ENCODE results near the gene B4GALNT2. TPM values are rescaled to one million over a fixed set of nuclear protein-coding genes. Genes with fewer than 3 reads are reported as not detected.
A peak's percentile ranks its signal among the peaks of the same experiment; 100 is the strongest.
"Not testable (repeated sequence)": the region's sequence is repeated elsewhere in the genome, so short reads cannot be mapped to it uniquely, and the experiment has no call there.

B4GALNT2 gene, protein sequence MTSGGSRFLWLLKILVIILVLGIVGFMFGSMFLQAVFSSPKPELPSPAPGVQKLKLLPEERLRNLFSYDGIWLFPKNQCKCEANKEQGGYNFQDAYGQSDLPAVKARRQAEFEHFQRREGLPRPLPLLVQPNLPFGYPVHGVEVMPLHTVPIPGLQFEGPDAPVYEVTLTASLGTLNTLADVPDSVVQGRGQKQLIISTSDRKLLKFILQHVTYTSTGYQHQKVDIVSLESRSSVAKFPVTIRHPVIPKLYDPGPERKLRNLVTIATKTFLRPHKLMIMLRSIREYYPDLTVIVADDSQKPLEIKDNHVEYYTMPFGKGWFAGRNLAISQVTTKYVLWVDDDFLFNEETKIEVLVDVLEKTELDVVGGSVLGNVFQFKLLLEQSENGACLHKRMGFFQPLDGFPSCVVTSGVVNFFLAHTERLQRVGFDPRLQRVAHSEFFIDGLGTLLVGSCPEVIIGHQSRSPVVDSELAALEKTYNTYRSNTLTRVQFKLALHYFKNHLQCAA
- 1.2 and 2.2 TPM in 2 replicates for total RNA-seq

DNA sequence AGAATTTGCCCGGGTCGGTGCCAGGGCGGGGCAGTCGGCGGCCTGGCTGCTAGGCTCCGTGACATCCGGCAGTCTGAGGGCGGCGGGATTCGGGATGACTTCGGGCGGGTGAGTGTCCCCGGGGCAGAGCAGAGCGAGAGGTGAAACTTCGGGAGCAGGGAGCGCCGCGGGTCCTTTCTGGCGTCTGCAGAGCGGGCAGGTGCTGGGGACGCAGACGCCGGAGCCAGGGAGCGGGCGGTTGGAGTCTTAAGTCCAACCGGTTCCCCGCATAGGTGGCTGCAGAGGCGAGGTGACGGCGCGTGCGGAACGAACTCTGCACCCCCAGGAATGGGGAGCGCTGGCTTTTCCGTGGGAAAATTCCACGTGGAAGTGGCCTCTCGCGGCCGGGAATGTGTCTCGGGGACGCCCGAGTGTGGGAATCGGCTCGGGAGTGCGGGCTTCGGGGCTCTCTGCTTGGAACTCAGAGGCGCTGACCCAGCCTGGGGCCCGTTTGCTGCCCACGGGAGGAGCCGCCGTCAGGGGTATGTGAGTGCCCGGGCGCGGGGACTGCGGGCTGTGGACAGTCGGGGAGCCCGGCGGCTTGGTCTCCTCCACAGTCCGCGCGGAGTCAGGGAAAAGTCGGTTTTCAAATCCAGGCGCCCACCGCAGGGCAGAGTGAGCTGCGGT, at the start of gene B4GALNT2:
Gene B4GALNT2 (plus strand): TSS at position 71 of the 666 bp plus-strand sequence. CDS start 24 bp downstream, at position 95.
- no peak for DNase-seq (ENCODE audit: low read depth)

- DNase-seq (ENCODE audit: low read depth), result not testable (repeated sequence)
Observed at GRCh38 chr17:49085046-49085445, 47.5 kb upstream of the B4GALNT2 start.

- no peak for DNase-seq (ENCODE audit: low read depth)
Observed at GRCh38 chr17:49085565-49086315, 46.8 kb upstream of the B4GALNT2 start.

GRCh38 chr17:49086316-49086605, 46.3 kb upstream of the B4GALNT2 start:
- no peak for DNase-seq (ENCODE audit: low read depth)

GRCh38 chr17:49086649-49087048, 45.9 kb upstream of the B4GALNT2 start:
- no peak for DNase-seq (ENCODE audit: low read depth)

DNA sequence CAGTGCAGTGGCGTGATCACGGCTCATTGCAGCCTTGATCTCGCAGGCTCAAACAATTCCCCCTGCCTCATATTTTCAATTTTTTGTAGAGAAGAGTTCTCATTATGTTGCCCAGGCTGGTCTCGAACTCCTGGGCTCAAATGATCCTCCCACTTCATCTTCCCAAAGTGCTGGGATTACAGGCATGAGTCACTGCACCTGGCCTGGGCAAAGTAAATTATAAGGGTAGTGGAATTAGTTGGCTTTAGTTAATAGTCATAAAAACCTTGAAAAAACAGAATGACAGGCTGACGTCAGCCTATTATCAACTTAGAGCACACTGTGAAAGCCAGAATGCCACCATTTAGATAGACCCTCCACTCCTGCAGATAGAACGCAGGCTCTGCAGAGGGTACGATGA, 43.5 kb upstream of the B4GALNT2 start:
- DNase-seq (ENCODE audit: low read depth), result no peak

DNA sequence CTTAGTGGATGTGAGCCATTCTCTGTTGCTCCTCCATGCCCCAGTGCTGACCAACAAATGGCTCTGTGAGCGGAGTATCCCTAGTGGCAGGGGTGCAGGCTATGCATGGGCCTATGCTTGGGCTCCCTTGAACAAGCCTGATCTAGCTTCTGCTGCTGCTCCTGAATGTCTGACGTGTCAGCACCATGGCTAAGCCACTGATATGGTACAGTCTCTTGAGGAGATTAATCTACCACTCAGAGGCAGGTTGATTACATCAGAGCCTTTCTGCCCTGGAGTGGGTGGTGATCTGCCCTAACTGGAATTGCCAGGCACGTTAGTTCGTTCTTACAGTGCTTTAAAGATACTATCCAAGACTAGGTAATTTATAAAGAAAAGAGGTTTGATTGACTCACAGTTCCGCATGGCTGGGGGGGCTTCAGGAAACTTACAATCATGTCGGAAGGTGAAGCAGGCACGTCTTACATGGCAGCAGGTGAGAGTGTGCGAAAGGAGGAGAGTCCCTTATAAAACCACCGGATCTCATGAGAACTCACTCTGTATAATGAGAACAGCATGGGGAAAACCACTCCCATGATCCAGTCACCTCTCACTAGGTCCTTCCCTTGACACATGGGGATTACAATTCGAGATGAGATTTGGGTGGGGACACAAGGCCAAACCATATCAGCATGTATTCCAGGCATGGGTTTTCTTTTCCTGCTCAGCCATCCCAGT, 41.5 kb upstream of the B4GALNT2 start:
- no peak for DNase-seq (ENCODE audit: low read depth)

- DNase-seq (ENCODE audit: low read depth), result no peak
Observed at GRCh38 chr17:49093131-49093530, 39.4 kb upstream of the B4GALNT2 start.

GRCh38 chr17:49100601-49101000, 32.0 kb upstream of the B4GALNT2 start:
- DNase-seq (ENCODE audit: low read depth), result no peak

- DNase-seq (ENCODE audit: low read depth), result peak; percentile 57
Observed at GRCh38 chr17:49101054-49101534, 31.5 kb upstream of the B4GALNT2 start.

- DNase-seq (ENCODE audit: low read depth), result not testable (repeated sequence)
Observed at GRCh38 chr17:49103360-49103759, 29.2 kb upstream of the B4GALNT2 start.

DNA sequence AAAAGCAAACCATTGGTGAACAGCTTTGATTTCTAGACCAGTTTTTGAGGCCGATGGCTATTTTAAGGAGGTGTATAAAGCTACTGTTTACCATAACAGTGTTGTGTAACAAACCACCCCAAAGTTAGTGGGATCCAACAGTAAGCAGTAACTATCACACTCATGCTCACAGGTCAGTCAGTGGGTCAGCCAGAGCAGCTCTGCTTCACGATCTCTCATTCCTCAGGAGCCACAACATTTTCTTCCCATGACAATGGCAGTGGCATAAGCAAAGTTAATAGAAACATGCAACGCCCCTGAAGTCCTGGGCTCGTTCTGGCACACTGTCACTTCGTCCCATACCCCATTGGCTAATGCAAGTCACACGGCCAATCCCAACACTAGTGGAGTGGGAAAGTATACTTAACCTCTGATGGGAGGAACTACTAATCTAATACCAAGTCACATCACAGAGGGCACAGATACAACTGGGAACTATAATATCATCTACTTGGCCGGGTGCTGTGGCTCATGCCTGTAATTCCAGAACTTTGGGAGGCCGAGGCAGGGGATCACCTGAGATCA, 28.0 kb upstream of the B4GALNT2 start:
- no peak for DNase-seq (ENCODE audit: low read depth)

- no peak for DNase-seq (ENCODE audit: low read depth)
Observed at GRCh38 chr17:49106321-49107210, 26.0 kb upstream of the B4GALNT2 start.

DNA sequence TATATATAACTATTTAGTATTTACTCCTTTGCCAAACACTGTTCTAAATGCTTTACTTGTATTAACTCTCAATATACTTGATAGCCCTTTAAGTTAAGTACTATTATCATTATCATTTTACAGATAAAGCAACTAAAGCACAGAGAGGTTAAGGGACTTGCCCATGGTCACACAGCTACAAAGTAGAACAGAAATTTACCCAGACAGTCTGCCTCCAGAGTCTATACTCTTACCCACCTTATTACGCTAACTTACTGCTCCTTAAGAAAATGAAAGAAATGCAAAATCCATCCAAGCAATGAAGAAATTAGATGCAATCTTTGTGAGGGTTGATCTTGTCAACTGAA, 25.4 kb upstream of the B4GALNT2 start:
- DNase-seq (ENCODE audit: low read depth), result no peak

DNA sequence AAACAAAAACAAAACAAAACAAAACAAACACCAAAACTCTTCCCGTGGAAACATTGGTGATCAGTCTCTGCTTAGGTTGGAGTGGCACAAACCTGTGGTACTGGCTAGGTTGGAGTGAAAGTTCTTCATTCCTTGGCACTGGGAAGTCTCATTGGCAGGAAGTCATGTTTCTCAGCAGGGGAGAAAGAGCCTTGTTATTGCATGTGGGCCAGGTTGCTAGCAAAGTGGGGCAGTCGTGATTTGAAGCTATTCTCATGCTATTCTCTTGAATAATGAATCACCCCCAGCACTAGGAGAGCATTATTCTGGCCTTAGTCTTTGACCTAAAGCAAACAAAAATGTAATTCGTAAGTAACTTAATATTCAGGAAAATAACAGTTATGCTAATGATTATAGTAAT, 24.3 kb upstream of the B4GALNT2 start:
- DNase-seq (ENCODE audit: low read depth), result peak; percentile 93

GRCh38 chr17:49110509-49110908, 22.1 kb upstream of the B4GALNT2 start:
- peak; percentile 68 for DNase-seq (ENCODE audit: low read depth)

DNA sequence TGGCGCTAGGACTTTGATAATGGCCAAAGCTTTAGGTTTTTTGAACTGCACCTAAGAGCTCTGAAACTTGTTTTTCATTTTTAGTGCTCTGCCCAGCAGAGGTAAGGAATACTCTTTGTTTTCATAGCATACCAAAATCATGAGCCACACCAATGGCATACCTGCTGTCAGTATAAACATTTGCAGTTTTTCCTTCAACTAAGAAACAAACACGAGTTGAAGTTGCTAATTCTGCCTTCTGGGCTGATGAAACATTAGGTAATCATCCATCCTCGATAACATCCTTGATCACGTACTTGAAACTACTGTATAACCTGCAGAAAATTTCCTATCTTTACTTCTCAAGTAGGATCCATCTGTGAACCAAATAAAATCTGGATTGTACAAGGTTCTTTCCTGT, 20.6 kb upstream of the B4GALNT2 start:
- DNase-seq (ENCODE audit: low read depth), result peak; percentile 71

GRCh38 chr17:49112936-49113335, 19.6 kb upstream of the B4GALNT2 start:
- DNase-seq (ENCODE audit: low read depth), result no peak

DNA sequence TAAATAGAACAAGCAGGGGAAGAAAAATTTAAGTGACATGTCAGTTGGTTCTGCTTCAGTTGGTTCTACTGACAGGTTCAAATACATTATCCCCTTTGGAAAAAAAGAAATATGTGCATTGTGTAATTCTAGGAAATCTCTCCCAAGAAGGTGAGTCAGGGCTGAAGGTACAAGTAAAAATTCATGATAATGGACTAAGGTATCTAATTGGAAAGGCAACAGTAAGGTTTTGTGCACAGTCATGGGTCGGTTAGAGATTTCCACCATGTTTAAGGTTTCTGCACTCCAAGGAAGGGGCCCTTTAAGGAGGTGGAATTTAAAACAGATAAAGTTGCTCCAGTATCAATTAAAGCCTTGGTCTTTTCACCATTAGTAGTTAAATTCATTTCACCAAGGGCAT, 17.9 kb upstream of the B4GALNT2 start:
- peak; percentile 77 for DNase-seq (ENCODE audit: low read depth)

DNA sequence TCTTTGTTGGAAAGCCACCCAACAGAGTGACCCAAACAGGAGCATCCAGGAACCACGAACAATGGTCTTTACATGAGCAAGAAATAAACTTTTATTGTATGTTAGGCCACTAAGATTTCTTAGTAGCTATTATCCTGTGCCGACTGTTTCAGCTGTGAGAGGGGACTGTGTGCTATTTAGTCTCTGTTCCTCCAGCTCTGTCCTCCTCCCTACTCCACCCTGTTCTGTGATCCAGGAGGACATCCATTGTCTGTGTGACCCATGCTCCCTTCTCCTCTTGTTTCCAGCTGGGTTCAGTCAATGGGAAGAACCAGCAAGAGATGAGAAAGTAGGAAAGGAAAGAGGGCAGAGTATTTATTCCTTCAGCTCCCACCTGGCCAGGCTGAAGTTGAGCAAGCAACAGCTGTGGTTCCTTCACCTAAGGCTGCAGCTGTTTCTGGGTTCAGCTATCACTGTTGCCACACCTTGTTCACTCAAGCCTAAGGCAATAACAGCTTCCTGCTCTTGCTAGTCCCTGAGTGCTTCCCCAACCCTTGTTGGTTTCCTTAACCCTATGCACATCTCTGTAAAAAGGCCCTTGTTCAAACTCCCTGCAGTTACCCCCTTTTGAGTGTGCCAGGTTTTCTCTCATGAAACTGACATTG, 14.9 kb upstream of the B4GALNT2 start:
- peak; percentile 67 for DNase-seq (ENCODE audit: low read depth)
